HepG2 (cell line): Measurements from ENCODE around the gene NYNRIN. TPM values are rescaled to one million over a fixed set of nuclear protein-coding genes. Genes with fewer than 3 reads are reported as not detected.

ENCODE experiments used
- AKAP8 ChIP-seq: sonication (generic); formaldehyde crosslinking; IDR thresholded peaks from 2 replicates; pipeline ENCODE4 v1.5.1; 2020; ENCODE audit warnings: mild to moderate bottlenecking, missing genetic modification reagents
- CBFB ChIP-seq: sonication (generic); formaldehyde crosslinking; IDR thresholded peaks from 2 replicates; pipeline ENCODE4 v1.4.0; 2020; ENCODE audit warnings: missing genetic modification reagents
- CC2D1A ChIP-seq: sonication (generic); formaldehyde crosslinking; IDR thresholded peaks from 2 replicates; pipeline ENCODE4 v1.8.1; 2023; ENCODE audit warnings: mild to moderate bottlenecking, missing genetic modification reagents
- FOSL1 ChIP-seq: sonication (generic); formaldehyde crosslinking; IDR thresholded peaks from 2 replicates; pipeline ENCODE4 v1.9.0; 2021; ENCODE audit warnings: missing genetic modification reagents, borderline replicate concordance
- FOSL2 ChIP-seq: sonication (generic); formaldehyde crosslinking; IDR thresholded peaks from 2 replicates; pipeline ENCODE4 v1.4.0; 2020; ENCODE audit warnings: missing genetic modification reagents
- FOXA1 ChIP-seq, 2 experiments: fragments of 450-650 bp in 1 of 2; sonication (generic) in 1 of 2; formaldehyde crosslinking in 1 of 2; IDR thresholded peaks; 2 replicates each; pipeline versions ENCODE4 v1.4.0 to v1.6.1; 2016 to 2020; ENCODE audit warnings: missing genetic modification reagents in 1 of 2
- GPN1 ChIP-seq: sonication (generic); formaldehyde crosslinking; IDR thresholded peaks from 2 replicates; pipeline ENCODE4 v1.5.1; 2020; ENCODE audit warnings: missing genetic modification reagents, borderline replicate concordance
- NR1H2 ChIP-seq: sonication (generic); formaldehyde crosslinking; IDR thresholded peaks from 2 replicates; pipeline ENCODE4 v1.8.1; 2022; ENCODE audit warnings: low read depth, missing genetic modification reagents, borderline replicate concordance
- NR2F1 ChIP-seq, 2 experiments: fragments of 450-650 bp in 1 of 2; formaldehyde crosslinking in 1 of 2; IDR thresholded peaks; 2 replicates each; pipeline versions ENCODE4 v1.5.0 to v1.6.1; 2016 to 2020; ENCODE audit warnings: mild to moderate bottlenecking in 1 of 2, missing compliant biosample characterization in 1 of 2, missing genetic modification reagents in 1 of 2, moderate library complexity in 1 of 2
- RNF2 ChIP-seq: fragments of 450-650 bp; conservative IDR thresholded peaks from 2 replicates; pipeline ENCODE4 v1.6.1; 2016; ENCODE audit warnings: low read depth
- SNAI1 ChIP-seq: sonication (generic); formaldehyde crosslinking; IDR thresholded peaks from 2 replicates; pipeline ENCODE4 v1.5.0; 2020; ENCODE audit warnings: mild to moderate bottlenecking, missing genetic modification reagents, borderline replicate concordance
- SRSF1 ChIP-seq: fragments of 200-400 bp; formaldehyde crosslinking; optimal IDR thresholded peaks from 2 replicates; pipeline ENCODE3; 2017; ENCODE audit warnings: mild to moderate bottlenecking, low read depth, low read length, moderate library complexity
- SRY ChIP-seq: sonication (generic); formaldehyde crosslinking; IDR thresholded peaks from 2 replicates; pipeline ENCODE4 v1.8.0; 2022; ENCODE audit warnings: mild to moderate bottlenecking, missing genetic modification reagents
- ZNF777 ChIP-seq: sonication (generic); formaldehyde crosslinking; IDR thresholded peaks from 2 replicates; pipeline ENCODE4 v1.4.0; 2020; ENCODE audit warnings: missing genetic modification reagents
- polyA plus RNA-seq, 8 experiments: library from polyadenylated mRNA; depleted of rRNA in 3 of 8; stranded (reverse) in 7 of 8; unstranded in 1 of 8; fragments of >200 nt; fragmentation: Illumina TruSeq in 4 of 8; extraction: Trizol in 4 of 8; gene quantifications; 2 replicates each; pipeline versions ENCODE4 v1.2.1 to v1.2.3, GENCODE V29; 2011 to 2016; ENCODE audit warnings: low read depth in 4 of 8, missing spikeins in 1 of 8, mixed read lengths in 1 of 8; ENCODE audit not compliant: insufficient read depth in 1 of 8
- total RNA-seq, 5 experiments: library from RNA; depleted of rRNA; stranded (reverse); fragments of >200 nt; fragmentation: Illumina TruSeq; extraction: Trizol; gene quantifications; 2 replicates each; pipeline ENCODE4 v1.2.3, GENCODE V29; 2016; ENCODE audit warnings: low read depth in 1 of 5
- TF ChIP-seq, protein P1 (sequence below): sonication (generic); formaldehyde crosslinking; IDR thresholded peaks from 2 replicates; pipeline ENCODE4 v1.5.1; 2020; ENCODE audit warnings: mild to moderate bottlenecking, missing genetic modification reagents, borderline replicate concordance
- TF ChIP-seq, protein P2 (sequence below): sonication (generic); formaldehyde crosslinking; IDR thresholded peaks from 2 replicates; pipeline ENCODE4 v1.4.0; 2020; ENCODE audit warnings: low read depth, mild to moderate bottlenecking, missing genetic modification reagents
- TF ChIP-seq, protein P3 (sequence below): IDR thresholded peaks from 2 replicates; pipeline ENCODE4 v1.6.1; 2016; ENCODE audit warnings: low read depth, borderline replicate concordance
- TF ChIP-seq, protein P4 (sequence below): sonication (generic); formaldehyde crosslinking; IDR thresholded peaks from 2 replicates; pipeline ENCODE4 v1.4.0; 2020; ENCODE audit warnings: mild to moderate bottlenecking, low read depth, missing genetic modification reagents
- TF ChIP-seq, protein P5 (sequence below): sonication (generic); formaldehyde crosslinking; IDR thresholded peaks from 2 replicates; pipeline ENCODE4 v1.4.0; 2020; ENCODE audit warnings: missing genetic modification reagents

The NYNRIN gene
- total and polyA plus RNA-seq, 2 of the 13 experiments (the other 11 are each of a cell fraction or from before 2014, with no cell fraction given) = 0.63 to 1.1 TPM

DNA sequence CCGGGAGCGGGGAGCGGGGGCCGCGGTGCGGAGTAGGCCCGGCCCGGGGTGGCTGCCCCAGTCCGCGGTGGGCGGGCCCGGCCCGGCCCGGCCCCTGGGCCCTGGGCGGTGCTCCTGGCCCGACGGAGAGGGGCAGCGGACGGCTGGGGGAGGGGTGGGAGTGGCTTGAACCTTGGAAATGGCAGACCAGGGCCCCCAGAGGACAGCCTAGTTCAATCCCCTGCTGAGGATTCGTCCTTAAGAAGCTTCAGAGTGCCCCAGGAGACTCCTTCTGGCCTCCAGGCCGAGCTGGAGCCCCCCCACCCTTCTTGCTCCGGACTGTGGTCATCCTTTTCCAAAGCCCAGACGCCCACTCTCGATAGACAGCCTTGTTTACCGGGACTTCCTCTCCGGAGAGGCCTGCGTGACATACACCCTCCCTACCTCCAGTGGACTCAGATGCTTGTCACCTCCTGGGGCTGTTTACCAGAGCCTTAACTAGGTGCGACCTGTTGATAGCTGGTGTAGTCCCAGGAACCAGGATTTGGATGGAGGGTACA, 31.4 kb downstream of the NYNRIN start (continued):
- TF ChIP-seq, protein P1, sequence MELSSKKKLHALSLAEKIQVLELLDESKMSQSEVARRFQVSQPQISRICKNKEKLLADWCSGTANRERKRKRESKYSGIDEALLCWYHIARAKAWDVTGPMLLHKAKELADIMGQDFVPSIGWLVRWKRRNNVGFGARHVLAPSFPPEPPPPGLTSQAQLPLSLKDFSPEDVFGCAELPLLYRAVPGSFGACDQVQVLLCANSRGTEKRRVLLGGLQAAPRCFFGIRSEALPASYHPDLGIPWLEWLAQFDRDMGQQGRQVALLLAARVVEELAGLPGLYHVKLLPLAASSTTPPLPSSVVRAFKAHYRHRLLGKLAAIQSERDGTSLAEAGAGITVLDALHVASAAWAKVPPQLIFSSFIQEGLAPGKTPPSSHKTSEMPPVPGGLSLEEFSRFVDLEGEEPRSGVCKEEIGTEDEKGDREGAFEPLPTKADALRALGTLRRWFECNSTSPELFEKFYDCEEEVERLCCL (CRISPR knock-in tag) = no peak; the same call in 1 of the 2 replicates
- TF ChIP-seq CBFB = 0 out of 2 replicates have a peak, but pooled peaks have one; percentile 7
- no peak for TF ChIP-seq RNF2
- TF ChIP-seq, protein P2, sequence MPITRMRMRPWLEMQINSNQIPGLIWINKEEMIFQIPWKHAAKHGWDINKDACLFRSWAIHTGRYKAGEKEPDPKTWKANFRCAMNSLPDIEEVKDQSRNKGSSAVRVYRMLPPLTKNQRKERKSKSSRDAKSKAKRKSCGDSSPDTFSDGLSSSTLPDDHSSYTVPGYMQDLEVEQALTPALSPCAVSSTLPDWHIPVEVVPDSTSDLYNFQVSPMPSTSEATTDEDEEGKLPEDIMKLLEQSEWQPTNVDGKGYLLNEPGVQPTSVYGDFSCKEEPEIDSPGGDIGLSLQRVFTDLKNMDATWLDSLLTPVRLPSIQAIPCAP (CRISPR knock-in tag) = no peak
- TF ChIP-seq CC2D1A (CRISPR knock-in tag) = peak; percentile 76; the same call in 1 of the 2 replicates
- TF ChIP-seq, protein P3, sequence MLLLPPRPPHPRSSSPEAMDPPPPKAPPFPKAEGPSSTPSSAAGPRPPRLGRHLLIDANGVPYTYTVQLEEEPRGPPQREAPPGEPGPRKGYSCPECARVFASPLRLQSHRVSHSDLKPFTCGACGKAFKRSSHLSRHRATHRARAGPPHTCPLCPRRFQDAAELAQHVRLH (CRISPR knock-in tag) = no peak
- TF ChIP-seq SRY (CRISPR knock-in tag) = no peak
- TF ChIP-seq FOXA1 (IDR thresholded peaks at IDR 0.05) = no peak
- TF ChIP-seq FOXA1 (CRISPR knock-in tag; IDR thresholded peaks at IDR 0.05) = peak; percentile 61
- TF ChIP-seq, protein P4, sequence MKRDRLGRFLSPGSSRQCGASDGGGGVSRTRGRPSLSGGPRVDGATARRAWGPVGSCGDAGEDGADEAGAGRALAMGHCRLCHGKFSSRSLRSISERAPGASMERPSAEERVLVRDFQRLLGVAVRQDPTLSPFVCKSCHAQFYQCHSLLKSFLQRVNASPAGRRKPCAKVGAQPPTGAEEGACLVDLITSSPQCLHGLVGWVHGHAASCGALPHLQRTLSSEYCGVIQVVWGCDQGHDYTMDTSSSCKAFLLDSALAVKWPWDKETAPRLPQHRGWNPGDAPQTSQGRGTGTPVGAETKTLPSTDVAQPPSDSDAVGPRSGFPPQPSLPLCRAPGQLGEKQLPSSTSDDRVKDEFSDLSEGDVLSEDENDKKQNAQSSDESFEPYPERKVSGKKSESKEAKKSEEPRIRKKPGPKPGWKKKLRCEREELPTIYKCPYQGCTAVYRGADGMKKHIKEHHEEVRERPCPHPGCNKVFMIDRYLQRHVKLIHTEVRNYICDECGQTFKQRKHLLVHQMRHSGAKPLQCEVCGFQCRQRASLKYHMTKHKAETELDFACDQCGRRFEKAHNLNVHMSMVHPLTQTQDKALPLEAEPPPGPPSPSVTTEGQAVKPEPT (CRISPR knock-in tag) = no peak
- 0 out of 2 replicates have a peak, but pooled peaks have one; percentile 32 for TF ChIP-seq FOSL1 (CRISPR knock-in tag)
- TF ChIP-seq ZNF777 (CRISPR knock-in tag) = peak; percentile 94
- peak; percentile 14; the same call in 1 of the 2 replicates for TF ChIP-seq GPN1
- TF ChIP-seq SRSF1 = no peak
- TF ChIP-seq, protein P5, sequence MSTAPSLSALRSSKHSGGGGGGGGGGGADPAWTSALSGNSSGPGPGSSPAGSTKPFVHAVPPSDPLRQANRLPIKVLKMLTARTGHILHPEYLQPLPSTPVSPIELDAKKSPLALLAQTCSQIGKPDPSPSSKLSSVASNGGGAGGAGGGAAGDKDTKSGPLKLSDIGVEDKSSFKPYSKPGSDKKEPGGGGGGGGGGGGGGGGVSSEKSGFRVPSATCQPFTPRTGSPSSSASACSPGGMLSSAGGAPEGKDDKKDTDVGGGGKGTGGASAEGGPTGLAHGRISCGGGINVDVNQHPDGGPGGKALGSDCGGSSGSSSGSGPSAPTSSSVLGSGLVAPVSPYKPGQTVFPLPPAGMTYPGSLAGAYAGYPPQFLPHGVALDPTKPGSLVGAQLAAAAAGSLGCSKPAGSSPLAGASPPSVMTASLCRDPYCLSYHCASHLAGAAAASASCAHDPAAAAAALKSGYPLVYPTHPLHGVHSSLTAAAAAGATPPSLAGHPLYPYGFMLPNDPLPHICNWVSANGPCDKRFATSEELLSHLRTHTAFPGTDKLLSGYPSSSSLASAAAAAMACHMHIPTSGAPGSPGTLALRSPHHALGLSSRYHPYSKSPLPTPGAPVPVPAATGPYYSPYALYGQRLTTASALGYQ (CRISPR knock-in tag) = no peak
- no peak for TF ChIP-seq NR1H2 (CRISPR knock-in tag)
- no peak for TF ChIP-seq AKAP8 (CRISPR knock-in tag)
- peak; percentile 34; the same call in 1 of the 2 replicates for TF ChIP-seq SNAI1 (CRISPR knock-in tag)
- TF ChIP-seq FOSL2 (CRISPR knock-in tag) = peak; percentile 44; the same call in 1 of the 2 replicates
- no peak for TF ChIP-seq NR2F1 (CRISPR knock-in tag; IDR thresholded peaks at IDR 0.05)
